Osteocyte (in vitro differentiated cells): Measurements from ENCODE around the gene NIN. TPM values are rescaled to one million over a fixed set of nuclear protein-coding genes. Genes with fewer than 3 reads are reported as not detected.

Experiments
- DNase-seq: peaks from one replicate; pipeline ENCODE4 v3.0.0; 2021; ENCODE audit warnings: mixed read lengths; ENCODE audit not compliant: unreplicated experiment; ENCODE audit errors: extremely low spot score
- H3K27ac Mint-ChIP-seq: one replicate; pipeline ENCODE4 v1.8.0; 2021; ENCODE audit warnings: mild to moderate bottlenecking, mixed read lengths; ENCODE audit not compliant: unreplicated experiment
- H3K27me3 Mint-ChIP-seq: one replicate; pipeline ENCODE4 v1.8.0; 2021; ENCODE audit warnings: mixed read lengths; ENCODE audit not compliant: unreplicated experiment
- H3K36me3 Mint-ChIP-seq: one replicate; pipeline ENCODE4 v1.8.0; 2021; ENCODE audit warnings: mixed read lengths; ENCODE audit not compliant: unreplicated experiment
- H3K4me1 Mint-ChIP-seq: one replicate; pipeline ENCODE4 v1.8.0; 2021; ENCODE audit warnings: mixed read lengths; ENCODE audit not compliant: unreplicated experiment
- H3K4me3 Mint-ChIP-seq: one replicate; pipeline ENCODE4 v1.8.0; 2021; ENCODE audit warnings: mild to moderate bottlenecking, moderate library complexity, mixed read lengths; ENCODE audit not compliant: unreplicated experiment
- H3K9me3 Mint-ChIP-seq: one replicate; pipeline ENCODE4 v1.8.0; 2021; ENCODE audit warnings: mixed read lengths; ENCODE audit not compliant: unreplicated experiment
- total RNA-seq: library from RNA; stranded (reverse); gene quantifications from 2 replicates; pipeline ENCODE4 v1.2.1, GENCODE V29; 2021
- TF ChIP-seq, protein P1 (sequence below): fragments of 200-600 bp; sonication (generic); IDR thresholded peaks from 2 replicates; pipeline ENCODE4 v1.5.0; 2021; ENCODE audit warnings: antibody characterized with exemption, mild to moderate bottlenecking, moderate library complexity

NIN gene
- total RNA-seq, 1 donor from 2014 or later = 50.2 TPM

GRCh38 chr14:50783563-50783962 lies 47.4 kb downstream of the NIN start:
- no peak overlapping the region for H3K4me3 Mint-ChIP-seq
- peaks cover 22% of the 10 kb centered on the region for H3K4me1 Mint-ChIP-seq
- TF ChIP-seq, protein P1, sequence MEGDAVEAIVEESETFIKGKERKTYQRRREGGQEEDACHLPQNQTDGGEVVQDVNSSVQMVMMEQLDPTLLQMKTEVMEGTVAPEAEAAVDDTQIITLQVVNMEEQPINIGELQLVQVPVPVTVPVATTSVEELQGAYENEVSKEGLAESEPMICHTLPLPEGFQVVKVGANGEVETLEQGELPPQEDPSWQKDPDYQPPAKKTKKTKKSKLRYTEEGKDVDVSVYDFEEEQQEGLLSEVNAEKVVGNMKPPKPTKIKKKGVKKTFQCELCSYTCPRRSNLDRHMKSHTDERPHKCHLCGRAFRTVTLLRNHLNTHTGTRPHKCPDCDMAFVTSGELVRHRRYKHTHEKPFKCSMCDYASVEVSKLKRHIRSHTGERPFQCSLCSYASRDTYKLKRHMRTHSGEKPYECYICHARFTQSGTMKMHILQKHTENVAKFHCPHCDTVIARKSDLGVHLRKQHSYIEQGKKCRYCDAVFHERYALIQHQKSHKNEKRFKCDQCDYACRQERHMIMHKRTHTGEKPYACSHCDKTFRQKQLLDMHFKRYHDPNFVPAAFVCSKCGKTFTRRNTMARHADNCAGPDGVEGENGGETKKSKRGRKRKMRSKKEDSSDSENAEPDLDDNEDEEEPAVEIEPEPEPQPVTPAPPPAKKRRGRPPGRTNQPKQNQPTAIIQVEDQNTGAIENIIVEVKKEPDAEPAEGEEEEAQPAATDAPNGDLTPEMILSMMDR = no peak
- no peak for DNase-seq
- peaks cover 9% of the 10 kb centered on the region for H3K36me3 Mint-ChIP-seq
- H3K27me3 Mint-ChIP-seq = no peaks in the 10 kb centered on the region
- no peaks in the 10 kb centered on the region for H3K9me3 Mint-ChIP-seq
- no peak overlapping the region for H3K27ac Mint-ChIP-seq

- H3K4me3 Mint-ChIP-seq = no peak overlapping the region
- no peaks in the 10 kb centered on the region for H3K27me3 Mint-ChIP-seq
- peaks cover 20% of the 10 kb centered on the region for H3K4me1 Mint-ChIP-seq
- no peak for DNase-seq
- peaks cover 5% of the 10 kb centered on the region for H3K36me3 Mint-ChIP-seq
- TF ChIP-seq, protein P1 = no peak
- H3K27ac Mint-ChIP-seq = no peak overlapping the region
- H3K9me3 Mint-ChIP-seq = no peaks in the 10 kb centered on the region
Measured at GRCh38 chr14:50780393-50780792, 50.6 kb downstream of the NIN start.

DNA sequence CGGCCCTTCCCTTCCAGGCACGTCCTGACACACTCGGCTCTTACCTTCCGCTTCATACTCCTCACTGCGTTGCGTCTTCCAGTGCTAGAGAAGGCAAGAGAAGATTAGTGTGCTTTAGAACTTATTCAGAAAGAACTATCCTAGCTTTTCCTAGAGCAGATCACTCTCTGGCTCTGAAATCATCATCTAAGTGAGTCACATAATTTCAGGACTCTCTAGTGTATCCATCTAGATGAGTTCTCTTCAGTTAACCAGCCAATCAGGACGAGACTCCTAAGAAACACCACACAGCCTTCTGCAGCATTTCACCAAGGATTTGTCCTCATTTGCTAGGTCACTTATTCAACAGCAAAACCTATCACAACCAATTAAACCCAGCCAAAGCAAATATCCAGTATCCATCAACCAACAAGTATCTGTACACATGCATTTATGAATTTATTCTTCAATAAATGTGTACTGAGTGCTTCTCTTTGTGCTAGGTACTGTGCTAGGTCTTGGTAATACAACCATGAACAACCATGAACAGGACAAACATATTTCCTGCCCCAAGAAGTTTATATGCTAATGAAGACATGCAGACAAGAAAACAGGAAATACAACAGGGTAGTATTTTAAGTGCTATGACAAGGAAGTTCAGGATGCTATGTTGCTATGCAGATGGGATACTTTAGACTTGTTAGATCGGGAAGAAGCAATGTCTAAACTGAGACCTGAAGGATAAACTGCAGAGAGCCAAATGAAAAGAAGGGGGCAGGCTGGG lies 52.1 kb downstream of the NIN start:
- Mint-ChIP-seq H3K9me3 (no peaks in the 10 kb centered on the region), H3K4me1 (peaks cover 32% of the 10 kb centered on the region), H3K27me3 (no peaks in the 10 kb centered on the region), H3K36me3 (peaks cover 7% of the 10 kb centered on the region), H3K27ac (no peak overlapping the region), H3K4me3 (no peak overlapping the region)
- DNase-seq = no peak
- TF ChIP-seq, protein P1 = no peak

DNA sequence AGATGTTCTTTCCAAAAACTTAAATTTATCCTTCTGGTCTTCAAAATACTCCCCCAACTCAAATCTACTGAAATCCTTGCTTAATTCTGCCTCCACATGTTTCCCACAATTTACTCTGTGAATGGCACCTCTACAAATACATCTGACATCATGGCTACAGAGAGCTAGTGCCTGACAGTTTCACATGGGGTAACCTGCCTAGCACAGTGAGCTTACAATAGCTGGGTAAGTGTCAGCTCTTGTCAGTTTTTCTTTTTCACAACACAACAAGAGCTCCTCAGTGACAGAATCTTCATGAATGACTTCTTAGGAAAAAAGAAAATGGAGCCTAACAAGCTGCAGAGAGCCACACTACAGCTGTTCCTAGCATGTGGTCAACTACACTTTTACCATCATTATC lies 54.4 kb downstream of the NIN start:
- peaks cover 48% of the 10 kb centered on the region for H3K4me1 Mint-ChIP-seq
- no peak for DNase-seq
- TF ChIP-seq, protein P1 = no peak
- H3K27ac Mint-ChIP-seq = peak overlapping the region; percentile 96
- H3K4me3 Mint-ChIP-seq = no peak overlapping the region
- no peaks in the 10 kb centered on the region for H3K9me3 Mint-ChIP-seq
- H3K36me3 Mint-ChIP-seq = peaks cover 18% of the 10 kb centered on the region
- H3K27me3 Mint-ChIP-seq = no peaks in the 10 kb centered on the region

DNA sequence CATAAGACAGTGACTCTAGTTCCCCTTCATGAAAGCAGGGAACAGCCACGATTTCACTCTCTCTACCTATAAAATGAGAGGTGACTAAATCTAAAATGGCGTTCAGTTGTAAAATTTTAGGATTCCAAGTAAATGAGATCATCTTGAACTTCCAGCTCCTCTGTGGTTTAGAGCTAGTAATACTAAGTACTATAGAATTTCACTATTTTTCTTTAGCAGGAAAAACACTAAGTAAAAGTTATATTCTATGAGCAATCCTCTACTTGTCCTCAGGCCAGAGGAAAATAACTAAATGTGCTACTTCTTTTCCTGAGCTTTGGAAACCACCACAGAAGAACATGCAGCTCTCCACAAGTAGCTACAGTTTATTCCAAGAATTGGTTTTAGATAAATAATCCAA lies 55.6 kb downstream of the NIN start:
- Mint-ChIP-seq H3K36me3 (peaks cover 21% of the 10 kb centered on the region), H3K9me3 (no peaks in the 10 kb centered on the region), H3K4me1 (peaks cover 48% of the 10 kb centered on the region), H3K27me3 (no peaks in the 10 kb centered on the region), H3K27ac (peak overlapping the region; percentile 96), H3K4me3 (peak overlapping the region; percentile 47)
- DNase-seq = no peak
- TF ChIP-seq, protein P1 = no peak
